Inflammatory macrophage treated with lipopolysaccharide for 1 hour (primary cell): Measurements from ENCODE around the gene KLHL13.
"Not testable (repeated sequence)": the region's sequence is repeated elsewhere in the genome, so short reads cannot be mapped to it uniquely, and the experiment has no call there.

Experiments
- DNase-seq, 2 donors: peaks; one replicate each; pipeline ENCODE4 v3.0.0-alpha.2; 2020 to 2022

The KLHL13 gene, protein sequence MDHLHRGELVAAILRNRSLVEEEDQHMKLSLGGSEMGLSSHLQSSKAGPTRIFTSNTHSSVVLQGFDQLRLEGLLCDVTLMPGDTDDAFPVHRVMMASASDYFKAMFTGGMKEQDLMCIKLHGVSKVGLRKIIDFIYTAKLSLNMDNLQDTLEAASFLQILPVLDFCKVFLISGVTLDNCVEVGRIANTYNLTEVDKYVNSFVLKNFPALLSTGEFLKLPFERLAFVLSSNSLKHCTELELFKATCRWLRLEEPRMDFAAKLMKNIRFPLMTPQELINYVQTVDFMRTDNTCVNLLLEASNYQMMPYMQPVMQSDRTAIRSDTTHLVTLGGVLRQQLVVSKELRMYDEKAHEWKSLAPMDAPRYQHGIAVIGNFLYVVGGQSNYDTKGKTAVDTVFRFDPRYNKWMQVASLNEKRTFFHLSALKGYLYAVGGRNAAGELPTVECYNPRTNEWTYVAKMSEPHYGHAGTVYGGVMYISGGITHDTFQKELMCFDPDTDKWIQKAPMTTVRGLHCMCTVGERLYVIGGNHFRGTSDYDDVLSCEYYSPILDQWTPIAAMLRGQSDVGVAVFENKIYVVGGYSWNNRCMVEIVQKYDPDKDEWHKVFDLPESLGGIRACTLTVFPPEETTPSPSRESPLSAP

GRCh38 chrX:118116713-118117550 lies at the start of gene KLHL13:
Gene KLHL13 (minus strand): TSS chrX:118116810. CDS start chrX:118028473, 88,337 bp downstream.
- DNase-seq: peak in 1 of 2 donors; percentile 1

- no peak for DNase-seq
Observed at GRCh38 chrX:118164138-118164537, 47.5 kb upstream of the KLHL13 start.

- no peak for DNase-seq
Observed at GRCh38 chrX:118156953-118157608, 40.5 kb upstream of the KLHL13 start.

GRCh38 chrX:118156254-118156952 lies 39.8 kb upstream of the KLHL13 start:
- DNase-seq: no peak

DNA sequence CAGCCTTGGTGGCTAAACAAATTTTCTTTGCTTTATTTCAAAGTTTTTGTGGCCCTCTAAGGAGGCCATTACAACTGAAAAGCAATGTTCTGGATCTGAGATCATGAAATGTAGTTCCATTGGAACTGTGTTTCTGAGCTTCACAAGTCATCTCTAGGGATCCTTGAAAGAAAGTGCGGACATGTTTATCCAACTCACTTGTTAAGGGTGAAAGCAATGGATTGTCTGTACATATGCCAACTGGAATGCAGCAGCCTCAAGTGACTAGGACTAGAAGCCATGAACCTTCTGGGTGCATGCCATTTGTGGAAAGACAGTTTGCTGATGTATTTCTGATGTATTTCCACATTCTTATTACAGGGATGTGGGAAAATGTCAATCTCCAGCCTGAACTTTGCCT lies 36.7 kb upstream of the KLHL13 start:
- DNase-seq: no peak

DNA sequence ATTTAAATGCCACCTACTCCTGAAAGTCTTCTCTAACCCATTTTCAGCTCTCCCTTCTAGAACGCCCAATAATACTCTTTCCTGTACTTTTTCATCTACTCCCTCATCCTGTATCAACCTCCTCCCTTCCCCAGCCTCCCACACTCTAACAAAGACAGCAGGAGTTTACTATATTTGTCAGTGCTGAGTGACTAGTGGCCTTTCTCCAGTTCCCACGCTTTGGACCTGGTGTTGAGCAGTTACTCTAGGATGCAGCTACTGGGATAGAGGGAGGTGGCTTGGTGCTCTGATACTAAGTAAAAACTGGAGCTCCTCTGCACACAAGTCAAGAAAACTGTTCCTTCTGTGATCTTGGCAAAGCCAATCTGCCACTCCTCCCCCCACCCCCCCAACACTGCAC lies 36.1 kb upstream of the KLHL13 start:
- DNase-seq: no peak

DNA sequence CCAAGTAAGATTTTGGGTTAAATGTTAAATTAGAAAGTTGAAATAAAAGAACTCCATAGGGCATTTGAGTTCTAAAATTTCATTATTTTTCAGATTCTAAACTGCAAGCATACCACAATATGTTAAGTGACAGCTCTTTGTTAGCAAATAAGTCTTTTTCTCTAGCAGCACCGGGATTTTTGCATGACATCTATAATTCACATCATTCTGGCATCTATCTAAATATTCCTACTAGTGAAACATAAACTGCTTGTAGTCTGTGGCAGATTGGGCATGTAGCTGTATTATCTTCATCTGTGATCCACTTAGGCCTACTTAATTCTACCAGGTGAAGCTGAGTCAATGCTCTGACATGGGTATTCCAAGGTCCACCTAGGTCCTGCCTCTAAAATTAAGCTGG lies 32.1 kb upstream of the KLHL13 start:
- DNase-seq: no peak

- DNase-seq: not testable (repeated sequence)
Observed at GRCh38 chrX:118147771-118148170, 31.2 kb upstream of the KLHL13 start.

GRCh38 chrX:118143578-118143977 lies 27.0 kb upstream of the KLHL13 start:
- DNase-seq: peak in 1 of 2 donors; percentile 4

- DNase-seq: no peak
Observed at GRCh38 chrX:118131336-118131735, 14.7 kb upstream of the KLHL13 start.

GRCh38 chrX:118129681-118130080 lies 13.1 kb upstream of the KLHL13 start:
- DNase-seq: no peak

DNA sequence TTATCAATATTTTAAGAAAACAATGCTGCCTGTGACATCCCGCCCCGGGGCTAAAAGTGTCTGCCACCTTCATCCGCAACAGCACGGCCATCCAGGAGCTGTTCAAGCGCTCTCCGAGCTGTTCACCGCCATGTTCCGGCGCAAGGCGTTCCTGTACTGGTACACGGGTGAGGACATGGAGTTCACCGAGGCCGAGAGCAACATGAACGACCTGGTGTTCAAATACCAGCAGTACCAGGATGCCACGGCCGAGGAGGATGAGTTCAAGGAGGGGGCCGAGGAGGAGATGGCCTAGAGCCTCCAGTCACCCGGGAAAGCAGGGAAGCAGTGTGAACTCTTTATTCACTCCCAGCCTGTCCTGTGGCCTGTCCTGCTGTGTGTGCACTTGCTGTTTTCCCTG lies 12.1 kb upstream of the KLHL13 start:
- no peak for DNase-seq

GRCh38 chrX:118126286-118126685 lies 9.7 kb upstream of the KLHL13 start:
- peak in 1 of 2 donors; percentile 1 for DNase-seq

- not testable (repeated sequence) for DNase-seq
Observed at GRCh38 chrX:118124243-118124642, 7.6 kb upstream of the KLHL13 start.

DNA sequence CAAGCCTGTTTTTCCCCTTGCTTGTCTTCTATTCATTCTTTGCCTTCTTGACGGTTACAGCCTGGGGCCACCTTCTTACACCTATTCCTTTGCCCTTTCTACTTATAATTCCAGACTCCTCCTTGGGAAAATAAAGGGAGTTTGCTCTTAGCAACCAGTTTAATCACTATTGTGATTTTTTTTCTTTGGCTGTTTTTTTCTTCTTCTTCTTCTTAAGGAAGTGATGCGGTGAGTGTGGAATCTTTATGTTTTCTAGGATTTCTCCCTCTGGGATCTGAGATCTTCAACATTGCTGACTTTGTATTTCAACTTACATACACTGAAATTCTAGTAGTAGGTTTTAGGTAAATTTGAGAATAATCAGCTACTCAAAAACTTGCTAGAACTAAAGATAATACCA lies 1.1 kb upstream of the KLHL13 start:
- no peak for DNase-seq

GRCh38 chrX:118115953-118116712 lies 477 bp downstream of the KLHL13 start:
- no peak for DNase-seq

GRCh38 chrX:118114971-118115370 lies 1.6 kb downstream of the KLHL13 start:
- no peak for DNase-seq

DNA sequence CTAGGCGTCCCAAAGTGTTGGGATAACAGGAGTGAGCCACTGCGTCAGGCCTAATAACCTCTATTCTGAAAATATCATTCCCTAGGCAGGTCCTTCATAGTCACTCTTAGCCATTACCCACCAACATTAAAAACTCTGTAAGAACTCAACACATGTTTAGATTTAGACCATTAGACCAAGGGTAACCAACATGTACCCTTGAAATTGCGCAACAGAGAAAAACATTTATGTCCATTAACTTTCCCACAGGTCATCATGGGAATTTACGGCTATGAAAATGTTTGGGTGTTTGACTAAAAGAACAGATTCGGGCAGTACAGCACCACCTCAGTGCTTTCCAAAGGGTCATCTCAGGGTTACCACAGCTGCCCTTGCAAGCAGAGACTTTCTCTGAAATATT lies 7.5 kb downstream of the KLHL13 start:
- DNase-seq: no peak

GRCh38 chrX:118108304-118108703 lies 8.3 kb downstream of the KLHL13 start:
- DNase-seq: no peak

DNA sequence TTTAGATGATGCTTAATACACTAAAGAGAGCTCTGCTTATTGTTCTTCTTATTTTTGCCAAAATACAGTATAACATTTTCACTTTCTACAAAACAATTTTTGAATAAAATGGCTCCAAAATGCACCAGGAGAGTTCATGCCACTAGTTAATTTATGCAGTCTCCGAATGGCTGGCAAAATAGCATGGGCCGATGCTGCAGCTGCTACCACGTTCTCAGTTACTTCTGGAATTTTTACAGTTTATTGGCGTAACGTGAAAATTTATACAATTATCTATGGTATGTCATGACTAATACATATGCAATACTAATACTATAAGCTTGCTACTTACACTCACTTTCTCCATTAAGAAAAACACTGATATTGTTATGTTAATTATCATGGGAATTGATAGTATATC lies 16.5 kb downstream of the KLHL13 start:
- no peak for DNase-seq

GRCh38 chrX:118088084-118088483 lies 28.5 kb downstream of the KLHL13 start:
- no peak for DNase-seq

DNA sequence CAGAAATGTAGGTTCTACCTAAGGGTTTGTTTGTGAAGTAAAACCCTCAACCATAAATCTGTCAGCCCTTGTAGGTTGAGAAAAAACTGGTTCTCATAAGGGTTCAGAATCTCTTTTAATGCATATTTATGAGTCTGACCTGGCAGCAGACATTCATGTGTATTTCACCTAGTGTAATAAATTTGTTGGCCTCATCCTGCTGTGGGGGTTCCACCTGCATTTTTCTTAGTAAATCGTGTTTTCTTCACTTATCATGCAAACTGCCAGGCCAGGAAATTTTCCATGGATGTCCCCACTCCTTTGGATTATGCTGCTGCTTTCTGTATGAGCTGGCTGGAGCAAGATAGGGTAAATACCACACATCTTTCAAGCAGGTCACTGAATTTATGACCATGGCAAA lies 42.4 kb downstream of the KLHL13 start:
- no peak for DNase-seq
